LNCaP clone FGC (cell line): Measurements from ENCODE around the gene MAPKAPK2.

Experiments used
- DNase-seq: peaks from one replicate; pipeline ENCODE4 v3.0.0-alpha.2; 2011; ENCODE audit warnings: low read depth
- H3K4me3 ChIP-seq: 2 replicates; pipeline ENCODE4 v1.5.1; 2011; ENCODE audit warnings: mild to moderate bottlenecking, low read depth, low read length, control low read depth
- TF ChIP-seq, protein P1 (sequence below): IDR thresholded peaks from 2 replicates; pipeline ENCODE4 v1.5.1; 2012; ENCODE audit warnings: mild to moderate bottlenecking; ENCODE audit not compliant: control insufficient read depth, insufficient read depth; ENCODE audit errors: extremely low read depth

MAPKAPK2 gene

DNA sequence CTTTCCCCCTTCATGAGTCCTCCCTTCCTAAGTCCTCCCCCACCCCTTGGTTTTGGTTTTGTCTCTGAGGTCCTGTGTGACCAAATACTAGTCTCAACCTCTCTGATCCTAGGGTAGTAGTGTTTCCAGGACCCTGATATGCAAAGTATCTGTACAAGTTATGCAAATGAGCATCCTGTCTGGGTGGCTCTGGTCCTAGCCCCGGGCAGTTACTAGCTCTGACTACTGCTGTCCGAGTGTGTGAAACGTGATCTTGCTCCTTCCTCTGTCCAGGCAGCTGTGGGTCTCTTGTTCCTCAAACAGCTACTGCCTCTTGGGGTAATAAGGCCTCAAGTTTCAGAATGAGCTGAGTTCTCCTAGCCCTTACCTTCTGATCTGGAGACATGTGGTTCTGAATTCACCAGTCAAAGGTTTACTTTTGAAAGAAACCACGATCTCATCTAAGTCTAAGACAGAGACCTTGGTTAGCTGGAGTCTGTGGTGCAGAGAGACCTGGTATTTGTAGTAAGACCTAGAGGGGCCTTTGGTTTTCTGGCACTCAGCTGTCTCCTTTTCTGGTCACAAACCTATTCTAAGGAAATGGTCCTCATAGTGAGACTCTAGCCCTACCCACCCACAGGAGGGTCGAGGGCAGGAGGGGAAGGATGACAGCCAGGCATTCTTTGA, 54.8 kb downstream of the MAPKAPK2 start:
- no peak for DNase-seq
- no peak overlapping the region for H3K4me3 ChIP-seq
- TF ChIP-seq, protein P1, sequence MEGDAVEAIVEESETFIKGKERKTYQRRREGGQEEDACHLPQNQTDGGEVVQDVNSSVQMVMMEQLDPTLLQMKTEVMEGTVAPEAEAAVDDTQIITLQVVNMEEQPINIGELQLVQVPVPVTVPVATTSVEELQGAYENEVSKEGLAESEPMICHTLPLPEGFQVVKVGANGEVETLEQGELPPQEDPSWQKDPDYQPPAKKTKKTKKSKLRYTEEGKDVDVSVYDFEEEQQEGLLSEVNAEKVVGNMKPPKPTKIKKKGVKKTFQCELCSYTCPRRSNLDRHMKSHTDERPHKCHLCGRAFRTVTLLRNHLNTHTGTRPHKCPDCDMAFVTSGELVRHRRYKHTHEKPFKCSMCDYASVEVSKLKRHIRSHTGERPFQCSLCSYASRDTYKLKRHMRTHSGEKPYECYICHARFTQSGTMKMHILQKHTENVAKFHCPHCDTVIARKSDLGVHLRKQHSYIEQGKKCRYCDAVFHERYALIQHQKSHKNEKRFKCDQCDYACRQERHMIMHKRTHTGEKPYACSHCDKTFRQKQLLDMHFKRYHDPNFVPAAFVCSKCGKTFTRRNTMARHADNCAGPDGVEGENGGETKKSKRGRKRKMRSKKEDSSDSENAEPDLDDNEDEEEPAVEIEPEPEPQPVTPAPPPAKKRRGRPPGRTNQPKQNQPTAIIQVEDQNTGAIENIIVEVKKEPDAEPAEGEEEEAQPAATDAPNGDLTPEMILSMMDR: no peak

- TF ChIP-seq, protein P1: no peak
- no peak overlapping the region for H3K4me3 ChIP-seq
- DNase-seq: no peak
Measured at GRCh38 chr1:206741142-206741701, 56.5 kb downstream of the MAPKAPK2 start.

DNA sequence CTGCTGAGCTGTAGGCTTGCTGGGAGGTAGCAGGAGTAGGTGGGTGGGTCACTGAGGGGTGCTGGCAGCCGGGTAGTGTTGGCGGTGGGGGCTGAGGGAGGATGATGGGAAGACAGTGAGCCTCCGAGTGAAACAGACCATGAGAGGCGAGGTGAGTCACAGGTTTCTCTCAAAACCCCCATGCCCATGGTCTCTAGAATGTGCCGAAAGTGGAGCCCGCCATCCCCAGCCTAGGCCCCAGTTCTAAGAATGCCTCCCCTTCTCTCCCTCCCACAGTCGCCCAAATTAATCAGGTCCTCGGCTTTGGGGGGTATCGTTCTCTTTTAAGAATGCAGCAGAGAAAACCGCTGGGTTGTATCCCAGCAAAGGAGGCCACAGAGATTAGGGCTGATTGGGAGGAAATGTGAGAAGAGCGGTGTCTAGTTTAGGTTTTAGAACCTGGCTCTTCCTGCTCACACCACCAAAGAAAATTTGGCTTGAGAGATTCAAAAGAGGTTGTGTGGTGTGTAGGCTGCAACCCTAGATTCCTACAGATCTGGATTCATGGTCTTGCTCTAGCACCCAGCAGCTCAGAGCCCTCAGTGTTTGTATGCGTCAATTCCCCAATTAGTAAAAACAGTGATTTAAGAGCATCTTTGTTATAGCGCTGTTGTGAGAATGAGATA, 58.1 kb downstream of the MAPKAPK2 start:
- no peak for DNase-seq
- H3K4me3 ChIP-seq: no peak overlapping the region
- TF ChIP-seq, protein P1: no peak

DNA sequence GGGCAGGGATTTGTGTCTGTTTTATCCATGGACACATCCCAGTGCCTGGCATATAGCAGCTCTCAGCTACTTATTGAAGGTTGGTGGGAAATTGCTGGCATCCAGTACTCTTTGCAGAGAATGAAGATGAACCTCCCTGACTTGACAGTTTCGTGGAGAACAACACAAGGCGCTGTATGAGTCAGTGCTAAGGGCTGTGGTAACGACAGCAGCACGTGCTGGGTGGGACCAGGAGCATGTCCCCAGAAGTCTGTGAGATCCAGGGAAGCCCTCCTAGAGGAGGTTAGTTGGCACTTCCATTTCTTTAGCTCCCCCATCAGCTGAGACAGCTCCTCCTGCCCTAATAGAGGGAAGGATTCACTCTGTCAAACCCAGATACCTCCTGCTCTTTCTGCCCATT, 60.0 kb downstream of the MAPKAPK2 start:
- no peak for DNase-seq
- H3K4me3 ChIP-seq: no peak overlapping the region
- TF ChIP-seq, protein P1: no peak

GRCh38 chr1:206745301-206745700, 60.6 kb downstream of the MAPKAPK2 start:
- TF ChIP-seq, protein P1: no peak
- DNase-seq: no peak
- no peak overlapping the region for H3K4me3 ChIP-seq

- DNase-seq: no peak
- TF ChIP-seq, protein P1: no peak
- H3K4me3 ChIP-seq: no peak overlapping the region
Measured at GRCh38 chr1:206748348-206749030, 63.8 kb downstream of the MAPKAPK2 start.
